Sigmoid colon (tissue), 3 donors: ENCODE results near the gene MT1X.

Source experiments
- POLR2A ChIP-seq, 2 donors: fragments of 450-650 bp; IDR thresholded peaks; one replicate each; pipeline ENCODE4 v1.6.1; 2016; ENCODE audit warnings: antibody characterized with exemption in 2 of 2, mild to moderate bottlenecking in 2 of 2, moderate library complexity in 2 of 2
- TF ChIP-seq, protein P1 (sequence below), 4 experiments: fragments of 450-650 bp in 3 of 4; fragments of 200-600 bp in 1 of 4; IDR thresholded peaks; one replicate each; pipeline ENCODE4 v1.5.1; 2016 to 2019; ENCODE audit warnings: antibody characterized with exemption in 4 of 4, mild to moderate bottlenecking in 3 of 4, moderate library complexity in 2 of 4

DNA sequence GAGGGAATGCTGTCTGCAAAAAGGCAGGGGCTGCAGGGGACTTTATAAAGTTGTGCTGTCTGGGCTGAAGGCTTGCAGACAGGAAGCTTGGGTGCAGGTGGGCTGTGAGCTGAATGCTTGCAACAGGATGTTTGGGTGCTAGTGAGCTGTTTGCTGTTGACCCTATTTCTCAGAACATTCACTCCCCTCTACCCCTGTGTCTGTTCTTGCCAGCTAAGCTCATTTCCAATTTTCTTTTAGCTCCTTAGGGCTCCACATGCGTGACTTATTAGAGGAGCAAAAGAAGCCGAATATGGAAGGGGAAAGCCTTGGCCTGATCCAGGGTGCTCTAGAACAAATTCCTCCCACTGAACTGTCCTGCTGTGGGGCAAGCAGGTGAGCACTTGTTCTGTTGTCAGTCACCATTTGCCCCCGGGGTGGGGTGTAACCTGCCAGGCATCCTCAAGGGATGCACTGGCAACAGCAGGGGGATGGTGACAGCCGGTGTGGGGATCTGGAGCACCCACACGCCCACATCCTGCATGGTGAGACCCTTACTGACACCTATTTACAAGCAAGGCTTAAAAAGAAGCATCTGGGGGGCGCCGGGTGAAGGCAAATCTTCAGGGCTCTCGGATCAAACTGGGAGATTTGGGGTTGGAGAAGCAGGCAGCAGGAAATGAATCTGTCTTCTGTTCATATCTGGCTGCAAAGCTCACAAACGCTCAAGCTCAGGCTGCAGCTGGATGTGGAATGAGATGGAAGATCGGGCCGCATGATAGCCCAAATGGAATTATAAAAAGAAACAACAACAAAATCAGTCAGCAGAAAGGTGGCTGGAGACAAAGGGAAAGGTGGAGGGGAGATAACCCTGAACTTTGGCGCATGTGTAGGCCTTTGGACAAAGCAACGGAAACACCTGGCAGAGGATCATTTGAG is 26.5 kb downstream of the MT1X start:
- TF ChIP-seq, protein P1, sequence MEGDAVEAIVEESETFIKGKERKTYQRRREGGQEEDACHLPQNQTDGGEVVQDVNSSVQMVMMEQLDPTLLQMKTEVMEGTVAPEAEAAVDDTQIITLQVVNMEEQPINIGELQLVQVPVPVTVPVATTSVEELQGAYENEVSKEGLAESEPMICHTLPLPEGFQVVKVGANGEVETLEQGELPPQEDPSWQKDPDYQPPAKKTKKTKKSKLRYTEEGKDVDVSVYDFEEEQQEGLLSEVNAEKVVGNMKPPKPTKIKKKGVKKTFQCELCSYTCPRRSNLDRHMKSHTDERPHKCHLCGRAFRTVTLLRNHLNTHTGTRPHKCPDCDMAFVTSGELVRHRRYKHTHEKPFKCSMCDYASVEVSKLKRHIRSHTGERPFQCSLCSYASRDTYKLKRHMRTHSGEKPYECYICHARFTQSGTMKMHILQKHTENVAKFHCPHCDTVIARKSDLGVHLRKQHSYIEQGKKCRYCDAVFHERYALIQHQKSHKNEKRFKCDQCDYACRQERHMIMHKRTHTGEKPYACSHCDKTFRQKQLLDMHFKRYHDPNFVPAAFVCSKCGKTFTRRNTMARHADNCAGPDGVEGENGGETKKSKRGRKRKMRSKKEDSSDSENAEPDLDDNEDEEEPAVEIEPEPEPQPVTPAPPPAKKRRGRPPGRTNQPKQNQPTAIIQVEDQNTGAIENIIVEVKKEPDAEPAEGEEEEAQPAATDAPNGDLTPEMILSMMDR (IDR thresholded peaks at IDR 0.05) = no peak
- TF ChIP-seq POLR2A (IDR thresholded peaks at IDR 0.05) = no peak
